Thymus (tissue), 11 donors: ENCODE results near the gene REST. TPM values are rescaled to one million over a fixed set of nuclear protein-coding genes. Genes with fewer than 3 reads are reported as not detected.
A peak's percentile ranks its signal among the peaks of the same experiment; 100 is the strongest.
"Not testable (repeated sequence)": the region's sequence is repeated elsewhere in the genome, so short reads cannot be mapped to it uniquely, and the experiment has no call there.

Experiments used
- DNase-seq, 9 donors: peaks; one replicate each; pipeline ENCODE4 v3.0.0-alpha.2; 2013; ENCODE audit warnings: low spot score in 9 of 9, low read depth in 6 of 9, missing footprints in 1 of 9
- H3K27ac ChIP-seq, 2 donors: one replicate each; pipeline ENCODE4 v1.5.1; 2013; ENCODE audit warnings: control low read depth in 1 of 2, low read depth in 1 of 2, low read length in 1 of 2, mild to moderate bottlenecking in 1 of 2, moderate library complexity in 1 of 2
- H3K27me3 ChIP-seq, 2 donors: one replicate each; pipeline ENCODE4 v1.5.1; 2013; ENCODE audit warnings: low read length in 1 of 2; ENCODE audit not compliant: control insufficient read depth in 2 of 2, insufficient read depth in 1 of 2
- H3K36me3 ChIP-seq, 2 donors: one replicate each; pipeline ENCODE4 v1.5.1; 2013; ENCODE audit warnings: low read length in 1 of 2, mild to moderate bottlenecking in 1 of 2, moderate library complexity in 1 of 2; ENCODE audit not compliant: control insufficient read depth in 2 of 2, insufficient read depth in 2 of 2
- H3K4me1 ChIP-seq, 2 donors: one replicate each; pipeline ENCODE4 v1.5.1; 2013; ENCODE audit warnings: low read length in 2 of 2; ENCODE audit not compliant: control insufficient read depth in 2 of 2, insufficient read depth in 2 of 2
- H3K4me3 ChIP-seq, 2 donors: one replicate each; pipeline ENCODE4 v1.5.1; 2013; ENCODE audit warnings: low read length in 2 of 2, control low read depth in 1 of 2, mild to moderate bottlenecking in 1 of 2
- H3K9me3 ChIP-seq, 2 donors: one replicate each; pipeline ENCODE4 v1.5.1; 2013; ENCODE audit warnings: low read length in 1 of 2, mild to moderate bottlenecking in 1 of 2; ENCODE audit not compliant: control insufficient read depth in 2 of 2, insufficient read depth in 1 of 2
- WGBS: extraction: QIAGEN DNeasy Blood & Tissue Kit; methylation state at CpG from one replicate; pipeline ENCODE4 v1.1.7; 2013; 5-methylcytosine and 5-hydroxymethylcytosine counted together
- polyA plus RNA-seq: library from polyadenylated mRNA; stranded (reverse); fragments of 200-250 nt; gene quantifications from one replicate; pipeline ENCODE4 v1.2.3, GENCODE V29; 2013
- total RNA-seq: library from RNA; stranded (reverse); fragments of 120-200 nt; gene quantifications from one replicate; pipeline ENCODE4 v1.2.4, GENCODE V29; 2013
- donor health status: healthy.

REST gene
- total and polyA plus RNA-seq, 2 donors, result 12.4 to 41.3 TPM

DNA sequence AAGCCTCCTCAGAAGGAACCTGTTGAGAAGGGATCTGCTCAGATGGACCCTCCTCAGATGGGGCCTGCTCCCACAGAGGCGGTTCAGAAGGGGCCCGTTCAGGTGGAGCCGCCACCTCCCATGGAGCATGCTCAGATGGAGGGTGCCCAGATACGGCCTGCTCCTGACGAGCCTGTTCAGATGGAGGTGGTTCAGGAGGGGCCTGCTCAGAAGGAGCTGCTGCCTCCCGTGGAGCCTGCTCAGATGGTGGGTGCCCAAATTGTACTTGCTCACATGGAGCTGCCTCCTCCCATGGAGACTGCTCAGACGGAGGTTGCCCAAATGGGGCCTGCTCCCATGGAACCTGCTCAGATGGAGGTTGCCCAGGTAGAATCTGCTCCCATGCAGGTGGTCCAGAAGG is 22.9 kb downstream of the REST start:
- no peak overlapping the region for H3K27ac ChIP-seq
- WGBS, result 98% methylated on average over 7 of the region's 7 CpGs
- H3K9me3 ChIP-seq, result no peaks in the 10 kb centered on the region
- no peaks in the 10 kb centered on the region for H3K27me3 ChIP-seq
- H3K4me1 ChIP-seq, result no peaks in the 10 kb centered on the region
- no peak for DNase-seq
- no peak overlapping the region for H3K4me3 ChIP-seq
- H3K36me3 ChIP-seq, result peaks cover 31 to 50% of the 10 kb centered on the region in 2 donors

DNA sequence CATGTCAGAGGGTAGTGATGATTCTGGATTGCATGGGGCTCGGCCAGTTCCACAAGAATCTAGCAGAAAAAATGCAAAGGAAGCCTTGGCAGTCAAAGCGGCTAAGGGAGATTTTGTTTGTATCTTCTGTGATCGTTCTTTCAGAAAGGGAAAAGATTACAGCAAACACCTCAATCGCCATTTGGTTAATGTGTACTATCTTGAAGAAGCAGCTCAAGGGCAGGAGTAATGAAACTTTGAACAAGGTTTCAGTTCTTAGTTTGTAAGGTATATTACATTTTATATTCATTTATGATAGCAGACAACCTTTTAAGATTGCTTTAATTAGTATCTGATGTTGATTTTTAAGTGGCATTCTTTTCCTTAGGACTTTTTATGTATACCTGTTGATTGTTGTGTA is 24.2 kb downstream of the REST start:
- Histone ChIP-seq H3K27ac (no peak overlapping the region), H3K4me1 (no peaks in the 10 kb centered on the region), H3K27me3 (no peaks in the 10 kb centered on the region), H3K9me3 (no peaks in the 10 kb centered on the region), H3K4me3 (no peak overlapping the region), H3K36me3 (peaks cover 36 to 42% of the 10 kb centered on the region in 2 donors)
- DNase-seq, result no peak
- 97% methylated on average over 4 of the region's 4 CpGs for WGBS

DNA sequence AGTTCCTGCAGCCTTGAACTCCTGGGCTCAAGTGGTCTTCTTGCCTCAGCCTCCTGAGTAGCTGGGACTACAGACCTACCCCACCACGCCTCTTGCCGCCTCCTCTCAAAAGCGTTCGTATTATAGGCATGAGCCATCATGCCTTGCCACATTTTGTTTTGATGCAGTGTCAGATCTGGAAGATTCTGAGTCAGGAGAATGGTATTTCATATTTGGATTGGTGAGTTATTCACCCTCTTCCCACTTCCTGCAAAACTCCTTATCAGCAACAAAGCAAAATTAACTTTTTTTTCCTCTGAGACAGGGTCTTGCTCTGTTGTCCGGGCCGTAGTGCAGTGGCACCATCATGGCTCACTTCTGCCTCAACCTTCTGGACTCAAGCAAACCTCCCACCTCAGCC is 29.6 kb downstream of the REST start:
- WGBS, result 96% methylated on average over 6 of the region's 6 CpGs
- no peaks in the 10 kb centered on the region for H3K4me1 ChIP-seq
- H3K4me3 ChIP-seq, result no peak overlapping the region
- peaks cover 16 to 20% of the 10 kb centered on the region in 2 donors for H3K36me3 ChIP-seq
- no peak overlapping the region for H3K27ac ChIP-seq
- H3K9me3 ChIP-seq, result no peaks in the 10 kb centered on the region
- DNase-seq, result no peak
- no peaks in the 10 kb centered on the region for H3K27me3 ChIP-seq

DNA sequence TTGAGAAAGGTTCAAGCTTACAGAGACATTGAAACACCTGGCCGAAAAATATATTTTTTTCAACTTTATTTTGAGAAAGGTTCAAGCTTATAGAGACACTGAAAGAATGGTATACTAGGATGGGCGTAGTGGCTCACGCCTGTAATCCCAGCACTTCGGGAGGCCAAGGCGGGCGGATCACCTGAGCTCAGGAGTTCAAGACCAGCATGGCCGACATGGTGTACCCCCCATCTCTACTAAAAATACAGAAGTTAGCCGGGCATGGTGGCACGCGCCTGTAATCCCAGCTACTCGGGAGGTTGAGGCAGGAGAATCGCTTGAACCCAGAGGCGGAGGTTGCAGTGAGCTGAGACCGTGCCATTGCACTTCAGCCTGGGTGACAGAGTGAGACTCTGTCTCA is 32.1 kb downstream of the REST start:
- H3K27ac ChIP-seq, H3K4me1 ChIP-seq, H3K27me3 ChIP-seq, H3K4me3 ChIP-seq, H3K9me3 ChIP-seq, DNase-seq: not testable (repeated sequence)
- 98% methylated on average over 14 of the region's 14 CpGs for WGBS
- H3K36me3 ChIP-seq, result peaks cover 12 to 20% of the 10 kb centered on the region in 2 donors

DNA sequence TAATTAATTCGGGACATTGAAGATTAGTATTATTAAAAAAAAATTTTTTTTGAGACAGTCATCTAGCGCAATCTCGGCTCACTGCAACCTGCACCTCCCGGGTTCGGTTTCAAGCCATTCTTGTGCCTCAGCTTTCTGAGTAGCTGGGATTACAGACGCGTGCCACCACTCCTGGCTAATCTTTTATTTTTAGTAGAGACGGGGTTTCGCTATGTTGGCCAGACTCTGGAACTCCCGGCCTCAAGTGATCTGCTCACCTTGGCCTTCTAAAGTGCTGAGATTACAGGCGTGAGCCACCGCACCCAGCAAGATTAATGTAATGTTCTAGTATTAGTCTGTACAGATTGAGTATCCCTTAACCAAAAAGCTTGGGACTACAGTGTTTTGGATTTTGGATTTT is 32.7 kb downstream of the REST start:
- 98% methylated on average over 12 of the region's 12 CpGs for WGBS
- Histone ChIP-seq H3K4me1 (no peaks in the 10 kb centered on the region), H3K36me3 (peaks cover 12 to 20% of the 10 kb centered on the region in 2 donors), H3K27ac (no peak overlapping the region), H3K27me3 (no peaks in the 10 kb centered on the region), H3K4me3 (no peak overlapping the region), H3K9me3 (no peaks in the 10 kb centered on the region)
- DNase-seq, result no peak

DNA sequence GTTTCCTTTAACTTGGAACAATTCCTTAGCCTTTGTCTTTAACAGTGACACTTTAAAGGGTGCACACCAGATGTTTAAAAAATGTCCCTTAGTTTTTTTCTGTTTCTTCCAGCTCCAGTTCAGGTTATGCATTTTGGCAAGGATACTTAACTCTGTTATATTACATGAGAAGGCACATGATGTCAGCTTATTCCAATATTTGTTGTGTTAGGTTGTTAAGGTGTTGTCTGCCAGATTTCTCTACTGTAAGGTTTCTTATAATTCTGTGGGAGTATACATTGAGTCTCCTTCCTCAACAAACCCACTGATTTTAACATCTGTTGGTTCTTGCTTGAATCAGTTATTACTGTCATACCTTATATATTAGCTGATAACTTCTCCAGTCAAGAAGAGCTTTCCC is 33.3 kb downstream of the REST start:
- no peaks in the 10 kb centered on the region for H3K4me1 ChIP-seq
- H3K36me3 ChIP-seq, result peaks cover 12 to 20% of the 10 kb centered on the region in 2 donors
- no peaks in the 10 kb centered on the region for H3K9me3 ChIP-seq
- DNase-seq, result no peak
- H3K27me3 ChIP-seq, result no peaks in the 10 kb centered on the region
- no peak overlapping the region for H3K4me3 ChIP-seq
- H3K27ac ChIP-seq, result no peak overlapping the region

GRCh38 chr4:56941403-56941802 is 33.7 kb downstream of the REST start:
- no peaks in the 10 kb centered on the region for H3K4me1 ChIP-seq
- H3K4me3 ChIP-seq, result no peak overlapping the region
- no peak for DNase-seq
- no peaks in the 10 kb centered on the region for H3K27me3 ChIP-seq
- peaks cover 12 to 20% of the 10 kb centered on the region in 2 donors for H3K36me3 ChIP-seq
- WGBS, result 97% methylated on average over 3 of the region's 3 CpGs
- no peaks in the 10 kb centered on the region for H3K9me3 ChIP-seq
- H3K27ac ChIP-seq, result no peak overlapping the region

DNA sequence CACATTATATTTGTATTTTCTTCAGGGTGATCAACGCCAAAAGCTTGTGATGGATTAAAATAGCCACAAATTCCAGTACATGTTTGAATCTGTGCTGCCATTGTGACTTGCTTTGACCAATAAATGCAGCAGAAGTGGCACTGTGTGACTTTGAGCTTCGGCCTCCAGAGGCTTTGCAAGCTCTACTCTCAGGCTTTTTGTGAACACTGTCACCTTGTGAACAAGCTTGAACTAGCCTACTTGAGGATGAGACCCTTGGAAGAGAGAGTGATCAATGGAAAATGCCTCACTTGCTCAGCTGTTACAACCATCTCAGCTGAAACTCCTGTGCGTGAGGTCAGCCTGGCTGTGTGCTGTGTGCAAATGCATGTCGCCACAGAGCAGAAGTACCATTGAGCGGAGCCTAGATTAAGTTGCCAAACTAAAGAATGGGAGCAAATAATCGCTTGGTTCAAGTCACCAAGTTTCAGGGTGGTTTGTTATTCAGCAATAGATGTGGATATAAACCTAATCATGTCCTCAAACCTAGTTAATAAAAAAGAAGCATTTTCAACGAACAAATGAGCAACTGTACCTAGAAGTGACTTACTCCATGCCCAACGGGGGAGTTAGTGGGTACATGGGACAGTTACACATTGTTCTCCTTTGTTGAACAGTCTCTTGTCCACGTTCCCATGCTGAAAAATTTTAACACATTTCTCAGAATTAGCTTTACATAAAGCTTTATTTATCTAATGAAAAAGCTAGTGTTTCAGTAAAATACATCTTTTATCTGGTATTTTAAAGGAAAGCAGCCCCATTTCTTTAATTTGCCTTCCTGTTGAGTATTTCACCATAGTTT is 46.2 kb downstream of the REST start:
- no peaks in the 10 kb centered on the region for H3K36me3 ChIP-seq
- H3K4me3 ChIP-seq, result no peak overlapping the region
- WGBS, result 95% methylated on average over 9 of the region's 9 CpGs
- no peak for DNase-seq
- H3K4me1 ChIP-seq, result no peaks in the 10 kb centered on the region
- no peaks in the 10 kb centered on the region for H3K27me3 ChIP-seq
- no peak overlapping the region for H3K27ac ChIP-seq
- no peaks in the 10 kb centered on the region for H3K9me3 ChIP-seq

DNA sequence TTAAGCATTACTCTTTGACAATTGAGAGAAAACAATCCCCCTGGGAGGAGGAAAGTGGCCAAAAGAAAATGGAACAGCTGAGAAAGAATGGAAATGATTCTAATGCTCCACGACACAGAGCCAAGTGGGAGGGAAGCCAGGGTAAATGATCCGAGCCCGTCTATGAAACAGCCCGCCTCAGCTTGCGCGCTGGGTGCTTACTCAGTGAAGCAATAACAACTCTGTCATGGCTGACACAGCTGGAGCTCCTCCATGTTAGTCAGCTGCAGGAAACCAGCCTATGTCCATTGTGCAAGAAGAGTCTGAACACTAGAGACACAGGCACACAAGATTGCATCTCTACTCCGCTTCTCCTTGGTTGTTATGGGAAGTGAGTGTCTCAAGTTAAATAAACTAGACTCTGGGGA is 50.4 kb downstream of the REST start:
- H3K27me3 ChIP-seq, result no peaks in the 10 kb centered on the region
- H3K27ac ChIP-seq, result no peak overlapping the region
- no peaks in the 10 kb centered on the region for H3K4me1 ChIP-seq
- WGBS, result 92% methylated on average over 7 of the region's 7 CpGs
- H3K4me3 ChIP-seq, result no peak overlapping the region
- peaks cover 6 to 18% of the 10 kb centered on the region in 2 donors for H3K36me3 ChIP-seq
- no peaks in the 10 kb centered on the region for H3K9me3 ChIP-seq
- peak in 1 of 9 donors; percentile 27 for DNase-seq
